BLaER1 treated with 17β-estradiol and CSF1 and Interleukin-3, amounts not matched to agents 10 nM and 100 nM (cell line): ENCODE results near the gene ATRAID.
A peak's percentile ranks its signal among the peaks of the same experiment; 100 is the strongest.
"Not testable (repeated sequence)": the region's sequence is repeated elsewhere in the genome, so short reads cannot be mapped to it uniquely, and the experiment has no call there.

ENCODE experiments used
- H3K27ac ChIP-seq, 11 experiments: shearing (Covaris generic); formaldehyde crosslinking; 2 replicates each; pipeline ENCODE4 v1.8.1; 2022
- H3K27me3 ChIP-seq, 11 experiments: shearing (Covaris generic); formaldehyde crosslinking; 2 replicates each; pipeline ENCODE4 v1.8.1; 2022
- H3K36me3 ChIP-seq, 11 experiments: shearing (Covaris generic); formaldehyde crosslinking; 2 replicates each; pipeline ENCODE4 v1.8.1; 2022
- H3K4me1 ChIP-seq, 10 experiments: shearing (Covaris generic); formaldehyde crosslinking; 2 replicates each; pipeline ENCODE4 v1.8.1; 2022
- H3K4me2 ChIP-seq, 11 experiments: shearing (Covaris generic); formaldehyde crosslinking; 2 replicates each; pipeline ENCODE4 v1.8.1; 2022
- H3K4me3 ChIP-seq, 10 experiments: shearing (Covaris generic); formaldehyde crosslinking; 2 replicates each; pipeline ENCODE4 v1.8.1; 2022
- H3K9ac ChIP-seq, 11 experiments: shearing (Covaris generic); formaldehyde crosslinking; 2 replicates each; pipeline ENCODE4 v1.8.1; 2022
- H3K9me3 ChIP-seq, 11 experiments: shearing (Covaris generic); formaldehyde crosslinking; replicated peaks in 1 of 11; 2 replicates each; pipeline ENCODE4 v1.8.1; 2022
- H4K20me1 ChIP-seq, 11 experiments: shearing (Covaris generic); formaldehyde crosslinking; 2 replicates each; pipeline ENCODE4 v1.8.1; 2022
- Cebpa-rat ChIP-seq, 11 experiments: shearing (Covaris generic); IDR thresholded peaks; 2 replicates each; pipeline ENCODE4 v1.8.1; 2022

ATRAID gene

GRCh38 chr2:27191070-27191829 lies 20.6 kb upstream of the ATRAID start:
- Histone ChIP-seq H3K4me1 (peaks cover 0 to 19% (median 12%) of the 10 kb centered on the region in 10 experiments; a peak in 15 of 20 replicates), H3K9ac (no peak overlapping the region), H3K27me3 (no peaks in the 10 kb centered on the region), H3K27ac (no peak overlapping the region), H4K20me1 (no peaks in the 10 kb centered on the region), H3K36me3 (no peaks in the 10 kb centered on the region), H3K4me3 (no peak overlapping the region), H3K4me2 (no peak overlapping the region), H3K9me3 (no peaks in the 10 kb centered on the region)
- no peak for TF ChIP-seq Cebpa-rat (IDR thresholded peaks at IDR 0.05)

DNA sequence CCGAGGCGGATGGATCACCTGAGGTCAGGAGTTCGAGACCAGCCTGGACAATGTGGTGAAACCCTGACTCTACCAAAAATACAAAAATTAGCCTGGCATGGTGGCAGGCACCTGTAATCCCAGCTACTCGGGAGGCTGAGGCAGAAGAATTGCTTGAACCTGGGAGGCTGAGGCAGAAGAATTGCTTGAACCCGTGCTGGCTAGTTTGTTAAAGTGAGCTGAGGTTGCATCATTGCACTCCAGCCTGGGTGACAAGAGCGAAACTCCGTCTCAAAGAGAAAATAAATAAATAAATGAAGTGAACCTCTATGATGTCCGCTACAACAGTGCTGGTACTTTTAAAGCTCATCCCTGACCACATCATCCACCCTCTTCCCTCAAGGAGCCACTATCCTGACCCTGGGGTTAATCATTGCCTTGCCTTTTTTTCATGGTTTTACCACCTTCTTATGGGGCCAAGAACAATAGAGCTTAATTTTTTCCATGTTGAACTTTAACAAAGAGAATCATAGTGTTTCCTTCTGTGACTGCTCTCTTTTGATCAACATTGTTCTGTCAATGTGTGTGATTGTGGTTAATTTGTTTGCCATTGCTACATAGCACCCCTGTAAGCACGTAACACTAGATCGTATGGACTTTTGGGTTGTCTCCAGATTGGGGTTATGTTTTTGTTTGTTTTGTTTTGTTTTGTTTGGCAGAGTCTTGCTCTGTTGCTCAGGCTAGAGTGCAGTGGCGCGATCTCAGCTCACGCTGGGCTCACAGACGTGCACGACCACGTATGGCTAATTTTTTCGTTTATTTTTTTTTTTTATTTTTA lies 17.1 kb upstream of the ATRAID start:
- Histone ChIP-seq H3K27ac (peak overlapping the region in 2 of 11 experiments; percentile 34 to 43; a peak in 3 of 22 replicates), H3K4me1 (peaks cover 0 to 19% (median 12%) of the 10 kb centered on the region in 10 experiments; a peak in 15 of 20 replicates), H3K9me3 (no peaks in the 10 kb centered on the region), H3K4me3 (no peak overlapping the region), H4K20me1 (no peaks in the 10 kb centered on the region; a peak in 1 of 22 replicates), H3K27me3 (no peaks in the 10 kb centered on the region), H3K36me3 (peaks cover 5 to 13% (median 12%) of the 10 kb centered on the region in 11 experiments), H3K9ac (no peak overlapping the region), H3K4me2 (no peak overlapping the region)
- TF ChIP-seq Cebpa-rat (IDR thresholded peaks at IDR 0.05): no peak

GRCh38 chr2:27195799-27196198 lies 16.0 kb upstream of the ATRAID start:
- H3K4me2 ChIP-seq, H3K27me3 ChIP-seq, H3K4me3 ChIP-seq, H3K27ac ChIP-seq, H3K9ac ChIP-seq, H4K20me1 ChIP-seq, H3K9me3 ChIP-seq: not testable (repeated sequence)
- Histone ChIP-seq H3K36me3 (peaks cover 13 to 23% (median 21%) of the 10 kb centered on the region in 11 experiments), H3K4me1 (peaks cover 0 to 19% (median 12%) of the 10 kb centered on the region in 10 experiments; a peak in 15 of 20 replicates)

DNA sequence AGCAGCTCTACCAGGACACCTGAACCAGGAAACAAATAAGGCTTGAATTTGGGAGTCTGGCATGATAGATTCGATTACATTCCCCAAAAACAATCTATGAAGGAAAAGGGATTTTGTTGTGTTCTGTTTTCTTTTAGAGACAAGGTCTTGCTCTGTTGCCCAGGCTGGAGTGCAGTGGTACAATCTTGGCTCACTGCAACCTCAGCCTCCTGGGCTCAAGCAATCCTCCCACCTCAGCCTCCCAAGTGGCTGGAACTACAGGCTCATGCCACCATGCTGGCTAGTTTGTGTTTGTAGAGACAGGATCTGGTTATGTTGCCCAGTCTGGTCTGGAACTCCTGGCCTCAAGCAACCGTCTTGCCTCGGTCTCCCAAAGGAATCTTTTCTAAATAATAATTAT lies 13.8 kb upstream of the ATRAID start:
- not testable (repeated sequence) for H3K4me3 ChIP-seq, H3K27ac ChIP-seq, H3K9me3 ChIP-seq

GRCh38 chr2:27198627-27199026 lies 13.2 kb upstream of the ATRAID start:
- TF ChIP-seq Cebpa-rat (IDR thresholded peaks at IDR 0.05): no peak
- Histone ChIP-seq H3K27me3 (no peaks in the 10 kb centered on the region), H3K36me3 (peaks cover 41 to 52% (median 49%) of the 10 kb centered on the region in 11 experiments), H3K9me3 (no peaks in the 10 kb centered on the region), H3K4me1 (peaks cover 0 to 15% (median 10%) of the 10 kb centered on the region in 10 experiments; a peak in 15 of 20 replicates), H3K27ac (no peak overlapping the region), H3K9ac (no peak overlapping the region), H3K4me2 (no peak overlapping the region), H4K20me1 (peaks cover 0 to 22% (median 11%) of the 10 kb centered on the region in 11 experiments; a peak in 8 of 22 replicates), H3K4me3 (no peak overlapping the region)

More for the DNA sequence above, 13.8 kb upstream of the ATRAID start:
- H3K4me2 ChIP-seq, H3K9ac ChIP-seq, H3K27me3 ChIP-seq: not testable (repeated sequence)
- Histone ChIP-seq H3K4me1 (peaks cover 0 to 18% (median 14%) of the 10 kb centered on the region in 10 experiments; a peak in 15 of 20 replicates), H3K36me3 (peaks cover 35 to 46% (median 43%) of the 10 kb centered on the region in 11 experiments), H4K20me1 (peaks cover 0 to 17% (median 5%) of the 10 kb centered on the region in 11 experiments; a peak in 5 of 22 replicates)

DNA sequence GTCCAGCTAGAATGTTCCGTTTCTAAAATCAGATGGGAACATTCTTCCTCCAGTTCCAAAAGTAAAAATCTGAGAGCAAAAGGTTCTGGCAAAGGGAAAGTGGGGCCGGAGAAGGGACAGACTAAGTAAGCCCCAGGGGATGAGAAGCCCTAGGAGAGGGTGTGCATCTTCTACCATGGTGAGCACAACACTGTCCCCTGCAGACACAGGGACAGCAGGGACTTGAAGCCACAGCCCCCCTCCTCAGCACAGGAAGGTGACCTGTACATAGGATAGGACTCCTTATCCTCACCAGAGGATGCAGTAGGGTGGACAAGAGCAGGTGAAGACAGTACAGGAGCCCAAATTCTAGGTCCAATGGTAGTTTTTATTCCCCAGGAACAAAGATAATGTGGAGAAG lies 12.6 kb upstream of the ATRAID start:
- Histone ChIP-seq H3K27ac (no peak overlapping the region), H3K36me3 (peaks cover 47 to 58% (median 55%) of the 10 kb centered on the region in 11 experiments), H3K9ac (no peak overlapping the region), H4K20me1 (peaks cover 0 to 28% (median 11%) of the 10 kb centered on the region in 11 experiments; a peak in 10 of 22 replicates), H3K4me1 (peaks cover 0 to 10% (median 4%) of the 10 kb centered on the region in 10 experiments; a peak in 8 of 20 replicates), H3K9me3 (no peaks in the 10 kb centered on the region), H3K4me2 (no peak overlapping the region), H3K27me3 (no peaks in the 10 kb centered on the region), H3K4me3 (no peak overlapping the region)
- no peak for TF ChIP-seq Cebpa-rat (IDR thresholded peaks at IDR 0.05)

- Histone ChIP-seq H3K9me3 (no peaks in the 10 kb centered on the region), H3K27me3 (no peaks in the 10 kb centered on the region), H4K20me1 (peaks cover 0 to 53% (median 19%) of the 10 kb centered on the region in 11 experiments; a peak in 12 of 22 replicates), H3K27ac (no peak overlapping the region), H3K4me2 (no peak overlapping the region), H3K9ac (no peak overlapping the region; a peak in 2 of 22 replicates), H3K4me3 (no peak overlapping the region), H3K36me3 (peaks cover 71 to 82% (median 80%) of the 10 kb centered on the region in 11 experiments), H3K4me1 (peaks cover 0 to 10% (median 0%) of the 10 kb centered on the region in 10 experiments; a peak in 4 of 20 replicates)
- no peak for TF ChIP-seq Cebpa-rat (IDR thresholded peaks at IDR 0.05)
Measured at GRCh38 chr2:27201675-27202074, 10.2 kb upstream of the ATRAID start.

- Histone ChIP-seq H3K27ac (no peak overlapping the region), H3K4me2 (no peak overlapping the region), H3K36me3 (peaks cover 83 to 94% (median 91%) of the 10 kb centered on the region in 11 experiments), H3K9ac (no peak overlapping the region), H3K9me3 (no peaks in the 10 kb centered on the region), H4K20me1 (peaks cover 0 to 64% (median 28%) of the 10 kb centered on the region in 11 experiments; a peak in 12 of 22 replicates), H3K27me3 (no peaks in the 10 kb centered on the region), H3K4me1 (peaks cover 0 to 19% (median 0%) of the 10 kb centered on the region in 10 experiments; a peak in 7 of 20 replicates), H3K4me3 (no peak overlapping the region)
- no peak for TF ChIP-seq Cebpa-rat (IDR thresholded peaks at IDR 0.05)
Measured at GRCh38 chr2:27202854-27203253, 9.0 kb upstream of the ATRAID start.

DNA sequence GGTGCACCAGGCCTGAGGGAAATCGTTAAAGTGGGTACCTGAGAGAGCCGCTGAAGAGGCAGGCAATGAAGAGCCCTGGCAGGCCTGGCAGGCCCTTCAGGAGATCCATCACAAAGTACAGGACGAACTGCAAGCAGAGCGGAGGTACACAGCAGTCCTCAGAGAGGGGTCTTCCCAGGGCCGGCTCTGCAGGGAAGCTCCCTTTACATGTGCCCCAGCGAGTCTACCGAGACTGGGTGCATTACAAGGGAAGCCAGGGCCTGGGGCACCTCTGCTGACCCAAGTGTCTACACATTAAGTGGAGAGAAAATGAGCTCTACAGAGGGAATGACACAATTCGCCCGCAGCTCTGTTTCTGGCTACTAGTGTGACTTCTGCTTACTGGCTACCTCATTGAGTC lies 8.1 kb upstream of the ATRAID start:
- peaks cover 0 to 73% (median 28%) of the 10 kb centered on the region in 11 experiments; a peak in 12 of 22 replicates for H4K20me1 ChIP-seq
- no peak for TF ChIP-seq Cebpa-rat (IDR thresholded peaks at IDR 0.05)
- peaks cover 92 to 100% (median 98%) of the 10 kb centered on the region in 11 experiments for H3K36me3 ChIP-seq
- H3K9me3 ChIP-seq: no peaks in the 10 kb centered on the region
- no peak overlapping the region for H3K27ac ChIP-seq
- H3K9ac ChIP-seq: no peak overlapping the region
- H3K27me3 ChIP-seq: no peaks in the 10 kb centered on the region
- no peak overlapping the region for H3K4me2 ChIP-seq
- H3K4me1 ChIP-seq: peaks cover 0 to 28% (median 5%) of the 10 kb centered on the region in 10 experiments; a peak in 12 of 20 replicates
- H3K4me3 ChIP-seq: no peak overlapping the region
